Neural cell (in vitro differentiated cells): ENCODE measurements around the gene CRELD1. TPM values are rescaled to one million over a fixed set of nuclear protein-coding genes. Genes with fewer than 3 reads are reported as not detected.

Experiments used
- H2AFZ ChIP-seq: fragments of 200-600, 300-800 bp; sonication (generic), shearing (Covaris generic); 2 replicates; pipeline ENCODE4 v1.6.0; 2014; ENCODE audit warnings: low read depth, mild to moderate bottlenecking, antibody characterized with exemption, low read length, moderate library complexity
- H3F3A ChIP-seq: fragments of 200-600 bp; shearing (Covaris generic); 2 replicates; pipeline ENCODE4 v1.6.1; 2016; ENCODE audit warnings: mild to moderate bottlenecking, moderate library complexity, mixed read lengths, antibody characterized with exemption, low read length; ENCODE audit not compliant: insufficient read depth, poor library complexity, severe bottlenecking
- H3K27ac ChIP-seq: fragments of 200-600, 300-800 bp; sonication (generic), shearing (Covaris generic); 2 replicates; pipeline ENCODE4 v1.5.1; 2014; ENCODE audit warnings: mild to moderate bottlenecking, low read length, moderate library complexity
- H3K27me3 ChIP-seq: fragments of 300-800, 200-600 bp; sonication (generic), shearing (Covaris generic); 2 replicates; pipeline ENCODE4 v1.6.0; 2014; ENCODE audit warnings: mild to moderate bottlenecking, low read depth, low read length, moderate library complexity; ENCODE audit not compliant: insufficient read depth
- H3K36me3 ChIP-seq: fragments of 300-800, 200-600 bp; sonication (generic), shearing (Covaris generic); 2 replicates; pipeline ENCODE4 v1.5.1; 2014; ENCODE audit warnings: mild to moderate bottlenecking, antibody characterized with exemption, low read length, moderate library complexity; ENCODE audit not compliant: insufficient read depth
- H3K4me2 ChIP-seq: fragments of 300-800, 200-600 bp; sonication (generic), shearing (Covaris generic); 2 replicates; pipeline ENCODE4 v1.6.0; 2014; ENCODE audit warnings: mild to moderate bottlenecking, low read length
- H3K4me3 ChIP-seq: fragments of 300-800, 200-600 bp; sonication (generic), shearing (Covaris generic); 2 replicates; pipeline ENCODE4 v1.5.1; 2014; ENCODE audit warnings: mild to moderate bottlenecking, low read length, moderate library complexity
- H3K79me2 ChIP-seq: fragments of 200-600 bp; shearing (Covaris generic); replicated peaks from 2 replicates; pipeline ENCODE4 v1.6.0; 2014; ENCODE audit warnings: mild to moderate bottlenecking, low read length, moderate library complexity; ENCODE audit not compliant: insufficient read depth
- H3K9ac ChIP-seq: fragments of 300-800, 200-600 bp; sonication (generic), shearing (Covaris generic); 2 replicates; pipeline ENCODE4 v1.6.1; 2016; ENCODE audit warnings: mild to moderate bottlenecking, low read length, mixed read lengths
- H3K9me2 ChIP-seq: fragments of 200-600 bp; shearing (Covaris generic); 2 replicates; pipeline ENCODE4 v1.6.1; 2016; ENCODE audit warnings: mild to moderate bottlenecking, low read length, mixed read lengths; ENCODE audit not compliant: insufficient read depth
- H3K9me3 ChIP-seq: fragments of 200-600, 300-800 bp; sonication (generic), shearing (Covaris generic); 2 replicates; pipeline ENCODE4 v1.6.1; 2016; ENCODE audit warnings: mild to moderate bottlenecking, mixed run types, low read length, moderate library complexity, mixed read lengths
- H4K20me1 ChIP-seq: fragments of 200-600 bp; shearing (Covaris generic); 2 replicates; pipeline ENCODE4 v1.6.1; 2016; ENCODE audit warnings: mild to moderate bottlenecking, mixed run types; ENCODE audit not compliant: insufficient read depth
- EP300 ChIP-seq: fragments of 450-650 bp; conservative IDR thresholded peaks from 2 replicates; pipeline ENCODE4 v1.6.1; 2014; ENCODE audit warnings: antibody characterized with exemption, mild to moderate bottlenecking, moderate library complexity; ENCODE audit not compliant: poor library complexity, severe bottlenecking
- EZH2 ChIP-seq: fragments of 200-600, 300-800 bp; shearing (Covaris generic), sonication (generic); IDR thresholded peaks from 2 replicates; pipeline ENCODE4 v1.6.1; 2014; ENCODE audit warnings: antibody characterized with exemption, low read length, borderline replicate concordance, mild to moderate bottlenecking; ENCODE audit not compliant: insufficient read depth, poor library complexity, severe bottlenecking
- MXI1 ChIP-seq: fragments of 450-650 bp; conservative IDR thresholded peaks from 2 replicates; pipeline ENCODE4 v1.6.1; 2014; ENCODE audit warnings: antibody characterized with exemption, mild to moderate bottlenecking; ENCODE audit not compliant: poor library complexity, severe bottlenecking
- POLR2AphosphoS5 ChIP-seq: IDR thresholded peaks from 2 replicates; pipeline ENCODE4 v1.6.1; 2012
- RAD21 ChIP-seq: fragments of 450-650 bp; conservative IDR thresholded peaks from 2 replicates; pipeline ENCODE4 v1.6.1; 2014; ENCODE audit warnings: antibody characterized with exemption, mild to moderate bottlenecking, moderate library complexity
- SMC3 ChIP-seq: fragments of 450-650 bp; conservative IDR thresholded peaks from 2 replicates; pipeline ENCODE4 v1.6.1; 2014; ENCODE audit warnings: antibody characterized with exemption, mild to moderate bottlenecking, moderate library complexity; ENCODE audit not compliant: poor library complexity
- TAF1 ChIP-seq: IDR thresholded peaks from 2 replicates; pipeline ENCODE4 v1.6.1; 2012; ENCODE audit warnings: low read depth
- polyA plus RNA-seq: library from polyadenylated mRNA; depleted of rRNA; stranded (reverse); fragments of >200 nt; gene quantifications from 2 replicates; pipeline ENCODE4 v1.2.3, GENCODE V29; 2014
- TF ChIP-seq, protein P1 (sequence below): IDR thresholded peaks from 2 replicates; pipeline ENCODE4 v1.6.1; 2012; ENCODE audit warnings: borderline replicate concordance
- TF ChIP-seq, protein P2 (sequence below): fragments of 450-650 bp; IDR thresholded peaks from 2 replicates; pipeline ENCODE4 v1.5.1; 2014; ENCODE audit warnings: antibody characterized with exemption, mild to moderate bottlenecking, moderate library complexity; ENCODE audit not compliant: poor library complexity, severe bottlenecking

The CRELD1 gene
- polyA plus RNA-seq, 1 donor from 2014 or later, result 48.9 TPM

DNA sequence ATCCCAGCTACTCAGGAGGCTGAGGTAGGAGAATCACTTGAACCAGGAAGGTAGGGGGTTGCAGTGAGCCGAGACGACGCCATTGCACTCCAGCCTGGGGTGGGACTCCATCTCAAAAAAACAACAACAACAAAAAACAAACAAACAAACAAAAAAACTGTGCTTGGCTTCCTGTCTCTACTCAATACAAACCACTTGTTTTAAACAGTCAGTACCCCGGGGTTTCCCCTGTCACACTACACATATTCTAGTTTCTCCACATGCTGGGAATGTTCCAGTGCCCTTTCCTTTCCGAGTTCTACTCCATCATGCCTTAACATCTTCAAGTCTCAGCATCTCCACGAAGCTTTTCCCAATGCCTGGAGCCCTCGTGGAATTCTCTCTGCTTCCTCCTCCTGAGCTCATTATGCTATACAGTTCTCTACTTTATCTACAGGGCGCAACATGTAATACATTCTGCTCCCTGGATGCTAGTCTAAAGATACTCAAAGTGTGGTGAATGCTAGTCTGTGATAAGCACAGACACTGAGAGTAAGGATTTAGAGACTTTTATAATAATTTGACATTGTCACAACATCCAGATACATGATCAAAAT, 45.2 kb downstream of the CRELD1 start:
- Histone ChIP-seq H3K79me2 (peaks cover 2% of the 10 kb centered on the region), H3K9me2 (no peaks in the 10 kb centered on the region), H4K20me1 (no peaks in the 10 kb centered on the region), H3K4me3 (no peak overlapping the region), H3K9ac (no peak overlapping the region), H3K27ac (no peak overlapping the region), H3F3A (no peaks in the 10 kb centered on the region), H3K36me3 (no peaks in the 10 kb centered on the region), H3K27me3 (no peaks in the 10 kb centered on the region), H3K9me3 (no peaks in the 10 kb centered on the region), H2AFZ (no peak overlapping the region), H3K4me2 (no peak overlapping the region)
- TF ChIP-seq EP300 (no peak), MXI1 (no peak), SMC3 (no peak), EZH2 (no peak), POLR2AphosphoS5 (no peak), RAD21 (no peak), TAF1 (no peak)
- TF ChIP-seq, protein P1, sequence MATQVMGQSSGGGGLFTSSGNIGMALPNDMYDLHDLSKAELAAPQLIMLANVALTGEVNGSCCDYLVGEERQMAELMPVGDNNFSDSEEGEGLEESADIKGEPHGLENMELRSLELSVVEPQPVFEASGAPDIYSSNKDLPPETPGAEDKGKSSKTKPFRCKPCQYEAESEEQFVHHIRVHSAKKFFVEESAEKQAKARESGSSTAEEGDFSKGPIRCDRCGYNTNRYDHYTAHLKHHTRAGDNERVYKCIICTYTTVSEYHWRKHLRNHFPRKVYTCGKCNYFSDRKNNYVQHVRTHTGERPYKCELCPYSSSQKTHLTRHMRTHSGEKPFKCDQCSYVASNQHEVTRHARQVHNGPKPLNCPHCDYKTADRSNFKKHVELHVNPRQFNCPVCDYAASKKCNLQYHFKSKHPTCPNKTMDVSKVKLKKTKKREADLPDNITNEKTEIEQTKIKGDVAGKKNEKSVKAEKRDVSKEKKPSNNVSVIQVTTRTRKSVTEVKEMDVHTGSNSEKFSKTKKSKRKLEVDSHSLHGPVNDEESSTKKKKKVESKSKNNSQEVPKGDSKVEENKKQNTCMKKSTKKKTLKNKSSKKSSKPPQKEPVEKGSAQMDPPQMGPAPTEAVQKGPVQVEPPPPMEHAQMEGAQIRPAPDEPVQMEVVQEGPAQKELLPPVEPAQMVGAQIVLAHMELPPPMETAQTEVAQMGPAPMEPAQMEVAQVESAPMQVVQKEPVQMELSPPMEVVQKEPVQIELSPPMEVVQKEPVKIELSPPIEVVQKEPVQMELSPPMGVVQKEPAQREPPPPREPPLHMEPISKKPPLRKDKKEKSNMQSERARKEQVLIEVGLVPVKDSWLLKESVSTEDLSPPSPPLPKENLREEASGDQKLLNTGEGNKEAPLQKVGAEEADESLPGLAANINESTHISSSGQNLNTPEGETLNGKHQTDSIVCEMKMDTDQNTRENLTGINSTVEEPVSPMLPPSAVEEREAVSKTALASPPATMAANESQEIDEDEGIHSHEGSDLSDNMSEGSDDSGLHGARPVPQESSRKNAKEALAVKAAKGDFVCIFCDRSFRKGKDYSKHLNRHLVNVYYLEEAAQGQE, result no peak
- TF ChIP-seq, protein P2, sequence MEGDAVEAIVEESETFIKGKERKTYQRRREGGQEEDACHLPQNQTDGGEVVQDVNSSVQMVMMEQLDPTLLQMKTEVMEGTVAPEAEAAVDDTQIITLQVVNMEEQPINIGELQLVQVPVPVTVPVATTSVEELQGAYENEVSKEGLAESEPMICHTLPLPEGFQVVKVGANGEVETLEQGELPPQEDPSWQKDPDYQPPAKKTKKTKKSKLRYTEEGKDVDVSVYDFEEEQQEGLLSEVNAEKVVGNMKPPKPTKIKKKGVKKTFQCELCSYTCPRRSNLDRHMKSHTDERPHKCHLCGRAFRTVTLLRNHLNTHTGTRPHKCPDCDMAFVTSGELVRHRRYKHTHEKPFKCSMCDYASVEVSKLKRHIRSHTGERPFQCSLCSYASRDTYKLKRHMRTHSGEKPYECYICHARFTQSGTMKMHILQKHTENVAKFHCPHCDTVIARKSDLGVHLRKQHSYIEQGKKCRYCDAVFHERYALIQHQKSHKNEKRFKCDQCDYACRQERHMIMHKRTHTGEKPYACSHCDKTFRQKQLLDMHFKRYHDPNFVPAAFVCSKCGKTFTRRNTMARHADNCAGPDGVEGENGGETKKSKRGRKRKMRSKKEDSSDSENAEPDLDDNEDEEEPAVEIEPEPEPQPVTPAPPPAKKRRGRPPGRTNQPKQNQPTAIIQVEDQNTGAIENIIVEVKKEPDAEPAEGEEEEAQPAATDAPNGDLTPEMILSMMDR, result no peak

DNA sequence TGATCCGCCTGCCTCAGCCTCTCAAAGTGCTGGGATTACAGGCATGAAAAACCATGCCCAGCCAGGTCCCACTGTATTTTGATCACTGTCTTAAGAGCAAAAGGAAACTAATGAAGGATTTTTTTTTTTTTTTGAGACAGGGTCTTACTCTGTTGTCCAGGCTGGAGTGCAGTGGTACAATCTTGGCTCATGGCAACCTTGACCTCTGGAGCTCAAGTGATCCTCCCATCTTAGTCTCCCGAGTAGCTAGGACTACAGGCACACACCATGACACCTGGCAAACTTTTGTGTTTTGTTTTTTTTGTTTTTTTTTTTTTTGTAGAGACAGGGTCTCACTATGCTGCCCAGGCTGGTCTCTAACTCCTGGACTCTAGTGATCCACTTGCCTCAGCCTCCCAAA, 46.6 kb downstream of the CRELD1 start:
- no peak overlapping the region for H3K4me3 ChIP-seq
- H3F3A ChIP-seq, result no peaks in the 10 kb centered on the region
- H4K20me1 ChIP-seq, result no peaks in the 10 kb centered on the region
- no peak overlapping the region for H3K4me2 ChIP-seq
- no peak overlapping the region for H3K27ac ChIP-seq
- H3K79me2 ChIP-seq, result peaks cover 10% of the 10 kb centered on the region
- H3K9me2 ChIP-seq, result no peaks in the 10 kb centered on the region
- H3K9ac ChIP-seq, result no peak overlapping the region
- H3K9me3 ChIP-seq, result no peaks in the 10 kb centered on the region
- H3K36me3 ChIP-seq, result no peaks in the 10 kb centered on the region
- TF ChIP-seq EZH2 (no peak), TAF1 (no peak)
- TF ChIP-seq, protein P2, result no peak
- no peak overlapping the region for H2AFZ ChIP-seq
- H3K27me3 ChIP-seq, result no peaks in the 10 kb centered on the region
